AG10803 (cell line): Measurements from ENCODE around the gene SH3D19.
A peak's percentile ranks its signal among the peaks of the same experiment; 100 is the strongest.

Experiments used
- DNase-seq: peaks from one replicate; pipeline ENCODE4 v3.0.0; 2010; ENCODE audit warnings: low read depth
- H3K4me3 ChIP-seq: 2 replicates; pipeline ENCODE4 v1.5.1; 2011; ENCODE audit warnings: mild to moderate bottlenecking, low read length, control low read depth
- CTCF ChIP-seq: conservative IDR thresholded peaks from 2 replicates; pipeline ENCODE4 v1.5.1; 2011; ENCODE audit warnings: mild to moderate bottlenecking, low read length, control low read depth, inconsistent platforms

SH3D19 gene

GRCh38 chr4:151325111-151325948 lies at the start of gene SH3D19:
Gene SH3D19 (minus strand): TSS chr4:151325605. CDS start chr4:151325352, 253 bp downstream.
- no peak for TF ChIP-seq CTCF
- DNase-seq, result peak; percentile 59
- H3K4me3 ChIP-seq, result peak within 1 kb of the TSS; percentile 73

DNA sequence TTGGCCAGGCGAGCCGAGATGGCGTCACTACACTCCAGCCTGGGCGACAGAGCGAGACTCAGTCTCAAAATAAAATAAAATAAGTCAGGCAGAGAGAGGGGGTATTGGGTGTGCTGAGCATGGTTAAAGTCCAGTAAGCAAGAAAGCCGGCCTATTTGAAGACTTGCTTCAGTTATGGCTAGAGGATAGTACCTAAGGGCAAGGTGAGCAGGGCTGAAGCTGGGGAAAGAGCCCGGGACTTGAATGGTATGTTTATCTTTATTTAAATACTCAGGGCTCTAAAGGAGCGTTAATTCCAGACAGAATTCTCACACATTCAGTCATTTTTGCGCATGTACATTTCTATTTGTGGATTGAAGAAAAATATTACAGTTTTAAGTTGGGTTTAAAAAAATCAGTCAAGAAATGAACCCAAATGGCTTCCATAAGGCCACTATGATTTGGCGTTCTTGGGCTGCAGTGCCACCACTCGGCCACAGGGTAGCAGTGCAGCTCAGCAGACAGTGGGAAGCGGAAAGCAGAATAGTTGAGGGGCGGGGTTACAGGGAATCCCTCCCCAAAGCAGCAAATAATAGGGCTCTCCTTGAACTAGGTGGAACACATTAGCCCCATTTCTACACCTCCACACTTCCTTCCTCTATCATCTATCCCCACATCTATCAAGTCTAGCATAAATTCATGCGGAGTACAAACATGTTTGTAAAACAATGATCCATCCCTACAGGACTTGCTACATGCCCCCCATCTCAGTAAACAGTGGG lies 37.2 kb upstream of the SH3D19 start:
- H3K4me3 ChIP-seq, result no peak overlapping the region
- DNase-seq, result peak; percentile 78

GRCh38 chr4:151361966-151362365 lies 36.6 kb upstream of the SH3D19 start:
- H3K4me3 ChIP-seq, result no peak overlapping the region
- TF ChIP-seq CTCF, result no peak
- DNase-seq, result no peak

More for the DNA sequence above, 37.2 kb upstream of the SH3D19 start:
- TF ChIP-seq CTCF, result peak; percentile 100

DNA sequence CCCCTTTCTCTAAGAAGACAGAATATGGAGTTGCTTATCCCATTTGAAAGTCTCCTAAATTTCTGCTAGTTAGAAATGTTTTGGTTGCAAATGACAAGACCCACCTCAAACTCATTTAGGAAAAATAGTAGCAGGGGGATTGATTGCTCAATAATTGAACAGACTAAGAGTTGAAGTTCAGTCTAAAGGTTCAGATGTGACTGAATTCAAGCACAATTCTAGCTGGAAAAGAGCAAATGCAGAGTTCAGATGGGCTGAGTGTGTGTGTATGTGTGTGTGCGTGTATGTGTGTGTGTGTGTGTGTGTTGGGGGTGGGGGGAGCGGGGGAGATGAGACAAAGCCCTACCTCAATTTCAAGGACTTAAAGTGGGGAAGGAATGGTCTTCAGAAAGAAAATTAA lies 35.7 kb upstream of the SH3D19 start:
- no peak for TF ChIP-seq CTCF
- no peak for DNase-seq
- H3K4me3 ChIP-seq, result no peak overlapping the region

DNA sequence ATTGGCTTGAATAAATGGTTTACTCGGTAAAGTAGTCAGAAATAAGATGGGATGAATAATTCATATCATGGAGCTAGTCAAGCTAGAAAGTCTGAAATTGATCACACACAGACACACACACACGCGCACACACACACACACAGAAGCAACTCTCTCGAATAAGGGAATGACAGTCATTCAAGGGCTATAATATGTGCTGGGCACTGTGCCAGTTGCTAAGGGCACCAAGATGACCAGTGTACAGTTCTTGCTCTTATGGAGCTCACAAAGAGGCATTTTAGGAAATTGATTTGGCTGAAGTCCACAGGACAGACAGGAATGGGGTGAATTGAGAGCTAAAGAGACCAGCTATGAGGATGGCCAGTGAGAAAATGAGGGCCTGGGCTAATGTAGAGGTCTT lies 34.2 kb upstream of the SH3D19 start:
- H3K4me3 ChIP-seq, result no peak overlapping the region
- DNase-seq, result no peak
- TF ChIP-seq CTCF, result no peak

DNA sequence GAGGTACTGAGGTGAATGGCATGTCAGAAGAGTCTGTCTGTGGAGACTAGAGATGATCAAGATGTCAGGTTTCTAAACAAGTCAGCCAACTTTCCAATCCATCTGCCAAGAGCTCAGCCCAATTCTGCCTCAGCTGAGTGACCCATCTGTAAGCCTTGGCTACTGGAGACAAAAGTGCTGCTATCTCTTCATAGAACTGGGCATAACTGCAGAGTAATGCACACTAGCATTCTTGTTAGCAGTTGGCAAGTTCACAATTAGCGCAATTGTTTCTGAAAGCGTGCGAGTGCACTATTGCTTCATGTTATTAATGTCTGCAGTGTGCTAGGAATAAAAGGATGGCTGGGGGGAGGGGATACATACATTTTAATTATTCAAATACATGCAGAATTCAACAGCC lies 32.9 kb upstream of the SH3D19 start:
- DNase-seq, result no peak
- TF ChIP-seq CTCF, result no peak
- H3K4me3 ChIP-seq, result no peak overlapping the region
